Gastroesophageal sphincter (tissue), 3 donors: ENCODE results near the gene CDX2.

Experiments used
- EP300 ChIP-seq: sonication (generic); formaldehyde crosslinking; IDR thresholded peaks from one replicate; pipeline ENCODE4 v1.6.1; 2017; ENCODE audit warnings: antibody characterized with exemption, mild to moderate bottlenecking
- POLR2A ChIP-seq, 2 donors: fragments of 450-650 bp; IDR thresholded peaks; one replicate each; pipeline ENCODE4 v1.6.1; 2017; ENCODE audit warnings: antibody characterized with exemption in 2 of 2, mild to moderate bottlenecking in 2 of 2, moderate library complexity in 1 of 2
- TF ChIP-seq, protein P1 (sequence below), 4 experiments: fragments of 200-600 bp in 2 of 4; fragments of 450-650 bp in 2 of 4; sonication (generic) in 1 of 4; IDR thresholded peaks; one replicate each; pipeline ENCODE4 v1.5.1; 2017 to 2019; ENCODE audit warnings: antibody characterized with exemption in 4 of 4, mild to moderate bottlenecking in 2 of 4, moderate library complexity in 2 of 4

DNA sequence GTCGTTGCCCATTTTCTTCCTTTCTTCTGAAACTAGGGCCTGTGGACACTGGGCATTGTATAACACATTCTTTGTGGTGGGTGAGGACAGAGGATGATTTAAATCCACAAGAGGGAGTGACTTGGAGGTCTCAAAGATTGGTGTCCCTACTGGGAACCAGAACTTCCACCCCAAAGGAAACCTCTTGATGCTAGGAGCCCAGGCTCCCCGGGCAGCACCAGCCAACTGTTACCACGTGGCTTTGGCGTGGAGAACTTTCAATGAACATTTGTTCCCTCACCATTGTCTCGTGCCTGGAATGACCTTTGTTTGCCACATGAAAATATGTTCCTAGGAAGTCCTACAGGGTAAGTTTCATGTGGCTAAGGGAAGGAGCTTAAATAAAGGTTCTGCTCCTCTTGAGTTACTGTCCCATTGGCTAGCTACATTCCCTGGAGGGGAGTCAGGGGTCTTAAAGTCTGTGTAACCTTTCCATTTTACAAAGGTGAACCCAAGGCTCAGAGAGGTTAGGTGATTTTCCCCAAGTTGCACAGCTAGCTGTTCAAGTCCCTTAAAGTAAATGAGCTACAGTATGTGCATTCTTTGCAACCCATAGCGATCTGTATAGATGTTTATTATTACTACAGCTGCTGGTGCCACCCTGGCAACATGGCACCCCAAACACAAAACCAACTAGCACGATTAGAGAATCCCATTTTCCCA, 5.0 kb upstream of the CDX2 start:
- TF ChIP-seq, protein P1, sequence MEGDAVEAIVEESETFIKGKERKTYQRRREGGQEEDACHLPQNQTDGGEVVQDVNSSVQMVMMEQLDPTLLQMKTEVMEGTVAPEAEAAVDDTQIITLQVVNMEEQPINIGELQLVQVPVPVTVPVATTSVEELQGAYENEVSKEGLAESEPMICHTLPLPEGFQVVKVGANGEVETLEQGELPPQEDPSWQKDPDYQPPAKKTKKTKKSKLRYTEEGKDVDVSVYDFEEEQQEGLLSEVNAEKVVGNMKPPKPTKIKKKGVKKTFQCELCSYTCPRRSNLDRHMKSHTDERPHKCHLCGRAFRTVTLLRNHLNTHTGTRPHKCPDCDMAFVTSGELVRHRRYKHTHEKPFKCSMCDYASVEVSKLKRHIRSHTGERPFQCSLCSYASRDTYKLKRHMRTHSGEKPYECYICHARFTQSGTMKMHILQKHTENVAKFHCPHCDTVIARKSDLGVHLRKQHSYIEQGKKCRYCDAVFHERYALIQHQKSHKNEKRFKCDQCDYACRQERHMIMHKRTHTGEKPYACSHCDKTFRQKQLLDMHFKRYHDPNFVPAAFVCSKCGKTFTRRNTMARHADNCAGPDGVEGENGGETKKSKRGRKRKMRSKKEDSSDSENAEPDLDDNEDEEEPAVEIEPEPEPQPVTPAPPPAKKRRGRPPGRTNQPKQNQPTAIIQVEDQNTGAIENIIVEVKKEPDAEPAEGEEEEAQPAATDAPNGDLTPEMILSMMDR (IDR thresholded peaks at IDR 0.05) = no peak
- TF ChIP-seq POLR2A (IDR thresholded peaks at IDR 0.05) (no peak), EP300 (no peak)
